Neural cell (in vitro differentiated cells): ENCODE data around the gene RIPK3. TPM values are rescaled to one million over a fixed set of nuclear protein-coding genes. Genes with fewer than 3 reads are reported as not detected.
"Not testable (repeated sequence)": the region's sequence is repeated elsewhere in the genome, so short reads cannot be mapped to it uniquely, and the experiment has no call there.

Source experiments
- H2AFZ ChIP-seq: fragments of 200-600, 300-800 bp; sonication (generic), shearing (Covaris generic); 2 replicates; pipeline ENCODE4 v1.6.0; 2014; ENCODE audit warnings: low read depth, mild to moderate bottlenecking, antibody characterized with exemption, low read length, moderate library complexity
- H3F3A ChIP-seq: fragments of 200-600 bp; shearing (Covaris generic); 2 replicates; pipeline ENCODE4 v1.6.1; 2016; ENCODE audit warnings: mild to moderate bottlenecking, moderate library complexity, mixed read lengths, antibody characterized with exemption, low read length; ENCODE audit not compliant: insufficient read depth, poor library complexity, severe bottlenecking
- H3K27ac ChIP-seq: fragments of 200-600, 300-800 bp; sonication (generic), shearing (Covaris generic); 2 replicates; pipeline ENCODE4 v1.5.1; 2014; ENCODE audit warnings: mild to moderate bottlenecking, low read length, moderate library complexity
- H3K27me3 ChIP-seq: fragments of 300-800, 200-600 bp; sonication (generic), shearing (Covaris generic); 2 replicates; pipeline ENCODE4 v1.6.0; 2014; ENCODE audit warnings: mild to moderate bottlenecking, low read depth, low read length, moderate library complexity; ENCODE audit not compliant: insufficient read depth
- H3K36me3 ChIP-seq: fragments of 300-800, 200-600 bp; sonication (generic), shearing (Covaris generic); 2 replicates; pipeline ENCODE4 v1.5.1; 2014; ENCODE audit warnings: mild to moderate bottlenecking, antibody characterized with exemption, low read length, moderate library complexity; ENCODE audit not compliant: insufficient read depth
- H3K4me2 ChIP-seq: fragments of 300-800, 200-600 bp; sonication (generic), shearing (Covaris generic); 2 replicates; pipeline ENCODE4 v1.6.0; 2014; ENCODE audit warnings: mild to moderate bottlenecking, low read length
- H3K4me3 ChIP-seq: fragments of 300-800, 200-600 bp; sonication (generic), shearing (Covaris generic); 2 replicates; pipeline ENCODE4 v1.5.1; 2014; ENCODE audit warnings: mild to moderate bottlenecking, low read length, moderate library complexity
- H3K79me2 ChIP-seq: fragments of 200-600 bp; shearing (Covaris generic); replicated peaks from 2 replicates; pipeline ENCODE4 v1.6.0; 2014; ENCODE audit warnings: mild to moderate bottlenecking, low read length, moderate library complexity; ENCODE audit not compliant: insufficient read depth
- H3K9ac ChIP-seq: fragments of 300-800, 200-600 bp; sonication (generic), shearing (Covaris generic); 2 replicates; pipeline ENCODE4 v1.6.1; 2016; ENCODE audit warnings: mild to moderate bottlenecking, low read length, mixed read lengths
- H3K9me2 ChIP-seq: fragments of 200-600 bp; shearing (Covaris generic); 2 replicates; pipeline ENCODE4 v1.6.1; 2016; ENCODE audit warnings: mild to moderate bottlenecking, low read length, mixed read lengths; ENCODE audit not compliant: insufficient read depth
- H3K9me3 ChIP-seq: fragments of 200-600, 300-800 bp; sonication (generic), shearing (Covaris generic); 2 replicates; pipeline ENCODE4 v1.6.1; 2016; ENCODE audit warnings: mild to moderate bottlenecking, mixed run types, low read length, moderate library complexity, mixed read lengths
- H4K20me1 ChIP-seq: fragments of 200-600 bp; shearing (Covaris generic); 2 replicates; pipeline ENCODE4 v1.6.1; 2016; ENCODE audit warnings: mild to moderate bottlenecking, mixed run types; ENCODE audit not compliant: insufficient read depth
- CTCF ChIP-seq: fragments of 450-650 bp; IDR thresholded peaks from 2 replicates; pipeline ENCODE4 v1.5.1; 2014; ENCODE audit warnings: antibody characterized with exemption, mild to moderate bottlenecking, moderate library complexity; ENCODE audit not compliant: poor library complexity, severe bottlenecking
- EP300 ChIP-seq: fragments of 450-650 bp; conservative IDR thresholded peaks from 2 replicates; pipeline ENCODE4 v1.6.1; 2014; ENCODE audit warnings: antibody characterized with exemption, mild to moderate bottlenecking, moderate library complexity; ENCODE audit not compliant: poor library complexity, severe bottlenecking
- EZH2 ChIP-seq: fragments of 200-600, 300-800 bp; shearing (Covaris generic), sonication (generic); IDR thresholded peaks from 2 replicates; pipeline ENCODE4 v1.6.1; 2014; ENCODE audit warnings: antibody characterized with exemption, low read length, borderline replicate concordance, mild to moderate bottlenecking; ENCODE audit not compliant: insufficient read depth, poor library complexity, severe bottlenecking
- MXI1 ChIP-seq: fragments of 450-650 bp; conservative IDR thresholded peaks from 2 replicates; pipeline ENCODE4 v1.6.1; 2014; ENCODE audit warnings: antibody characterized with exemption, mild to moderate bottlenecking; ENCODE audit not compliant: poor library complexity, severe bottlenecking
- POLR2AphosphoS5 ChIP-seq: IDR thresholded peaks from 2 replicates; pipeline ENCODE4 v1.6.1; 2012
- RAD21 ChIP-seq: fragments of 450-650 bp; conservative IDR thresholded peaks from 2 replicates; pipeline ENCODE4 v1.6.1; 2014; ENCODE audit warnings: antibody characterized with exemption, mild to moderate bottlenecking, moderate library complexity
- REST ChIP-seq: IDR thresholded peaks from 2 replicates; pipeline ENCODE4 v1.6.1; 2012; ENCODE audit warnings: borderline replicate concordance
- SMC3 ChIP-seq: fragments of 450-650 bp; conservative IDR thresholded peaks from 2 replicates; pipeline ENCODE4 v1.6.1; 2014; ENCODE audit warnings: antibody characterized with exemption, mild to moderate bottlenecking, moderate library complexity; ENCODE audit not compliant: poor library complexity
- TAF1 ChIP-seq: IDR thresholded peaks from 2 replicates; pipeline ENCODE4 v1.6.1; 2012; ENCODE audit warnings: low read depth
- polyA plus RNA-seq: library from polyadenylated mRNA; depleted of rRNA; stranded (reverse); fragments of >200 nt; gene quantifications from 2 replicates; pipeline ENCODE4 v1.2.3, GENCODE V29; 2014

The RIPK3 gene
- polyA plus RNA-seq, 1 donor from 2014 or later = not detected

GRCh38 chr14:24388474-24389179 is 48.8 kb upstream of the RIPK3 start:
- H4K20me1 ChIP-seq = no peaks in the 10 kb centered on the region
- TF ChIP-seq REST (no peak), SMC3 (no peak), TAF1 (no peak), EP300 (no peak), POLR2AphosphoS5 (no peak), EZH2 (no peak)
- H3K4me2 ChIP-seq = no peak overlapping the region
- no peak overlapping the region for H3K4me3 ChIP-seq
- no peaks in the 10 kb centered on the region for H3K9me2 ChIP-seq
- no peaks in the 10 kb centered on the region for H3K36me3 ChIP-seq
- H3K9me3 ChIP-seq = no peaks in the 10 kb centered on the region
- H2AFZ ChIP-seq = no peak overlapping the region
- H3F3A ChIP-seq = no peaks in the 10 kb centered on the region
- H3K79me2 ChIP-seq = no peaks in the 10 kb centered on the region
- H3K27ac ChIP-seq = no peak overlapping the region
- H3K27me3 ChIP-seq = no peaks in the 10 kb centered on the region
- H3K9ac ChIP-seq = no peak overlapping the region

- not testable (repeated sequence) for H3K9me3 ChIP-seq, H3K4me3 ChIP-seq, H3K79me2 ChIP-seq, H3K27me3 ChIP-seq, H3K27ac ChIP-seq, H3F3A ChIP-seq, H3K9ac ChIP-seq, H2AFZ ChIP-seq, H3K36me3 ChIP-seq, H3K9me2 ChIP-seq, H3K4me2 ChIP-seq, H4K20me1 ChIP-seq
Observed at GRCh38 chr14:24387579-24387978, 47.8 kb upstream of the RIPK3 start.

- Histone ChIP-seq H4K20me1 (no peaks in the 10 kb centered on the region), H3K9ac (no peak overlapping the region), H3K9me3 (no peaks in the 10 kb centered on the region), H3K79me2 (no peaks in the 10 kb centered on the region), H2AFZ (no peak overlapping the region), H3K36me3 (no peaks in the 10 kb centered on the region), H3K9me2 (no peaks in the 10 kb centered on the region), H3K4me2 (no peak overlapping the region), H3K27ac (no peak overlapping the region), H3F3A (no peaks in the 10 kb centered on the region), H3K27me3 (no peaks in the 10 kb centered on the region), H3K4me3 (no peak overlapping the region)
- TF ChIP-seq EZH2 = no peak
- TF ChIP-seq SMC3 = no peak
- TF ChIP-seq EP300 = no peak
- no peak for TF ChIP-seq MXI1
- no peak for TF ChIP-seq POLR2AphosphoS5
- TF ChIP-seq RAD21 = no peak
- no peak for TF ChIP-seq TAF1
- no peak for TF ChIP-seq REST
- no peak for TF ChIP-seq CTCF
Observed at GRCh38 chr14:24387009-24387345, 47.2 kb upstream of the RIPK3 start.
